Keratinocyte (primary cell): ENCODE results near the gene CIRBP.

Experiments used
- EZH2 ChIP-seq: IDR thresholded peaks from one replicate; pipeline ENCODE4 v1.6.1; 2012; ENCODE audit warnings: inconsistent platforms, mild to moderate bottlenecking, low read length, moderate library complexity
- TF ChIP-seq, protein P1 (sequence below), 3 experiments: IDR thresholded peaks in 1 of 3; conservative IDR thresholded peaks in 1 of 3; optimal IDR thresholded peaks in 1 of 3; 2 replicates in 2 of 3; 3 replicates in 1 of 3; pipeline versions ENCODE3 to v1.5.1; 2011; ENCODE audit warnings: low read length in 3 of 3, mild to moderate bottlenecking in 3 of 3, moderate library complexity in 2 of 3, control low read depth in 1 of 3, inconsistent platforms in 1 of 3; ENCODE audit not compliant: insufficient read depth in 2 of 3; ENCODE audit errors: extremely low read depth in 1 of 3

DNA sequence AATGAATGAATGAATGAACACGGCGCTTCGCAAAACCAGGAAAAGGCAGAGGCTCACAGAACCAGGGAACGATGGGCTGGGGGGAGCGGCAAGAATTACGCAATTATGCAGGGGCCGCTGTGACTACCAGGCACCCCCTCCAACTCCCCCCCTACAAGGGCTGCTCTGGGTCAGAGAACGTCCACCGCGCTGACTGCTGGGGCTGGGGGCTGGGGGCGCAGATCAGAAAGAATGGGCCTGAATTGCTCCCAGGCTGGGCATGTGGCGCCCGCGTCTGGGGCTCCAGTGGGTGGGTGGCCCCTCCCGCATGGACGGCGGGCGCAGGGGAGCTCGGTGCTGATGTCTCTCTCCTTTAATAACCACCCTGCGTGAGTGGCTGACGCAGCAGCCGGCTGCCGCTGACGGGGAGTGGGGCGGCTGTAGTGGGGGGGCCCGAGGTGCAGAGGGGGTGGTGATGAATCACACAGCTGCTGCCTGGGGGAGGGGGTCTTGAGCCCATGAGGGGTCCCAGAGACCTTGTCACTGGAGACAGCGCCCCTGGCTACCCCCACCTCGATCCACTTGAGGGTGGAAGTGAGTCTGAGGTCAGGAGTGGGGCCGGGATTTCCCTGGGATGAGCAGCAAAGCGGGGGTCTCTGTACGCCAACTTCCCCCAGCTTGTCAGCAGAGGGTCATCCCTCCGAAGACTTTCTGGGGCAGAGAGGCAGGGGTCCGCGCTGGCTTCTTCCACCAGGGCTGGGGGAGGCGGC, 1.5 kb upstream of the CIRBP start:
- TF ChIP-seq, protein P1, sequence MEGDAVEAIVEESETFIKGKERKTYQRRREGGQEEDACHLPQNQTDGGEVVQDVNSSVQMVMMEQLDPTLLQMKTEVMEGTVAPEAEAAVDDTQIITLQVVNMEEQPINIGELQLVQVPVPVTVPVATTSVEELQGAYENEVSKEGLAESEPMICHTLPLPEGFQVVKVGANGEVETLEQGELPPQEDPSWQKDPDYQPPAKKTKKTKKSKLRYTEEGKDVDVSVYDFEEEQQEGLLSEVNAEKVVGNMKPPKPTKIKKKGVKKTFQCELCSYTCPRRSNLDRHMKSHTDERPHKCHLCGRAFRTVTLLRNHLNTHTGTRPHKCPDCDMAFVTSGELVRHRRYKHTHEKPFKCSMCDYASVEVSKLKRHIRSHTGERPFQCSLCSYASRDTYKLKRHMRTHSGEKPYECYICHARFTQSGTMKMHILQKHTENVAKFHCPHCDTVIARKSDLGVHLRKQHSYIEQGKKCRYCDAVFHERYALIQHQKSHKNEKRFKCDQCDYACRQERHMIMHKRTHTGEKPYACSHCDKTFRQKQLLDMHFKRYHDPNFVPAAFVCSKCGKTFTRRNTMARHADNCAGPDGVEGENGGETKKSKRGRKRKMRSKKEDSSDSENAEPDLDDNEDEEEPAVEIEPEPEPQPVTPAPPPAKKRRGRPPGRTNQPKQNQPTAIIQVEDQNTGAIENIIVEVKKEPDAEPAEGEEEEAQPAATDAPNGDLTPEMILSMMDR (optimal IDR thresholded peaks at IDR 0.05 in 1 of 3, IDR thresholded peaks at IDR 0.05 in 1 of 3, conservative IDR thresholded peaks at IDR 0.05 in 1 of 3; ENCODE audit: extremely low read depth in 1 of 3, insufficient read depth in 2 of 3, low read length in 3 of 3) = no peak
- no peak for TF ChIP-seq EZH2
